Measurements from ENCODE around the gene AUTS2.

DNA sequence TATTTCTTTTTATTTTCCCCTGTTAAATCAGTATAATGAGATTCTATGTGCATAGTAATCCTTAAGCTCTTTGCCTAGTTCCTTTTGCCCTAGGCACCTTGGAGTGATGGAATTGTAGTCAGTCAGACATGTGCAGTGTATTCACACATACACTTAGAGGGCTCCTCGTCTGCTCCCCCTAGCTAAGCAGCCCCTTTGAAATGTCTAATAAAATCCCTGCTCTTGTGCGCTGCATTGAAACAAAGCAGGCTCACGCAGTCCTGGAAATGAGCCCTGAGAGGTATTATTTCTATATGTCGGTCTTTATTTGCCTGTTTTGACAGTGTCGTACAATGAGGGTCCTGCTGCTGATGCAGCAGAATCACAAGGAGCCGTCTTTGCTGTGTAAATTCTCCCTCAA lies 258.7 kb downstream of the AUTS2 start:
- TF ChIP-seq, protein P1, sequence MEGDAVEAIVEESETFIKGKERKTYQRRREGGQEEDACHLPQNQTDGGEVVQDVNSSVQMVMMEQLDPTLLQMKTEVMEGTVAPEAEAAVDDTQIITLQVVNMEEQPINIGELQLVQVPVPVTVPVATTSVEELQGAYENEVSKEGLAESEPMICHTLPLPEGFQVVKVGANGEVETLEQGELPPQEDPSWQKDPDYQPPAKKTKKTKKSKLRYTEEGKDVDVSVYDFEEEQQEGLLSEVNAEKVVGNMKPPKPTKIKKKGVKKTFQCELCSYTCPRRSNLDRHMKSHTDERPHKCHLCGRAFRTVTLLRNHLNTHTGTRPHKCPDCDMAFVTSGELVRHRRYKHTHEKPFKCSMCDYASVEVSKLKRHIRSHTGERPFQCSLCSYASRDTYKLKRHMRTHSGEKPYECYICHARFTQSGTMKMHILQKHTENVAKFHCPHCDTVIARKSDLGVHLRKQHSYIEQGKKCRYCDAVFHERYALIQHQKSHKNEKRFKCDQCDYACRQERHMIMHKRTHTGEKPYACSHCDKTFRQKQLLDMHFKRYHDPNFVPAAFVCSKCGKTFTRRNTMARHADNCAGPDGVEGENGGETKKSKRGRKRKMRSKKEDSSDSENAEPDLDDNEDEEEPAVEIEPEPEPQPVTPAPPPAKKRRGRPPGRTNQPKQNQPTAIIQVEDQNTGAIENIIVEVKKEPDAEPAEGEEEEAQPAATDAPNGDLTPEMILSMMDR (conservative IDR thresholded peaks at IDR 0.05; ENCODE audit: low read length), result no peak
- TF ChIP-seq EZH2phosphoT487 (IDR thresholded peaks at IDR 0.05; ENCODE audit: borderline replicate concordance), result no peak
